Upper lobe of left lung (tissue), 4 donors: Measurements from ENCODE around the gene PHF20.

Experiments
- CTCF ChIP-seq, 6 experiments: fragments of 450-650 bp in 4 of 6; fragments of 200-600 bp in 2 of 6; sonication (generic) in 2 of 6; IDR thresholded peaks; one replicate each; pipeline ENCODE4 v1.5.1; 2016 to 2019; ENCODE audit warnings: antibody characterized with exemption in 6 of 6
- EP300 ChIP-seq, 4 donors: sonication (generic); formaldehyde crosslinking; IDR thresholded peaks; one replicate each; pipeline ENCODE4 v1.5.1; 2017; ENCODE audit warnings: antibody characterized with exemption in 4 of 4, control low read depth in 2 of 4
- POLR2A ChIP-seq, 4 donors: fragments of 450-650 bp; IDR thresholded peaks; one replicate each; pipeline ENCODE4 v1.5.1; 2016 to 2017; ENCODE audit warnings: antibody characterized with exemption in 4 of 4, mild to moderate bottlenecking in 2 of 4
- POLR2AphosphoS5 ChIP-seq, 2 donors: sonication (generic); formaldehyde crosslinking; IDR thresholded peaks; one replicate each; pipeline ENCODE4 v1.5.1; 2017; ENCODE audit warnings: antibody characterized with exemption in 2 of 2

GRCh38 chr20:35734374-35734773 lies 37.4 kb upstream of the PHF20 start:
- no peak for TF ChIP-seq POLR2A (IDR thresholded peaks at IDR 0.05)
- no peak for TF ChIP-seq CTCF (IDR thresholded peaks at IDR 0.05)
- TF ChIP-seq POLR2AphosphoS5 (IDR thresholded peaks at IDR 0.05) = no peak
- TF ChIP-seq EP300 (IDR thresholded peaks at IDR 0.05) = no peak
